Fibroblast of mammary gland (primary cell): ENCODE results near the gene NAT9.

Source experiments
- DNase-seq: peaks from one replicate; pipeline ENCODE4 v3.0.0-alpha.2; 2010; ENCODE audit warnings: low read depth
- H3K4me3 ChIP-seq: 2 replicates; pipeline ENCODE4 v1.5.1; 2011; ENCODE audit warnings: low read depth, mild to moderate bottlenecking, low read length, moderate library complexity; ENCODE audit not compliant: control insufficient read depth
- TF ChIP-seq, protein P1 (sequence below): conservative IDR thresholded peaks from 2 replicates; pipeline ENCODE4 v1.5.1; 2011; ENCODE audit warnings: low read depth, low read length, inconsistent platforms; ENCODE audit not compliant: control insufficient read depth, insufficient read depth

Gene NAT9

DNA sequence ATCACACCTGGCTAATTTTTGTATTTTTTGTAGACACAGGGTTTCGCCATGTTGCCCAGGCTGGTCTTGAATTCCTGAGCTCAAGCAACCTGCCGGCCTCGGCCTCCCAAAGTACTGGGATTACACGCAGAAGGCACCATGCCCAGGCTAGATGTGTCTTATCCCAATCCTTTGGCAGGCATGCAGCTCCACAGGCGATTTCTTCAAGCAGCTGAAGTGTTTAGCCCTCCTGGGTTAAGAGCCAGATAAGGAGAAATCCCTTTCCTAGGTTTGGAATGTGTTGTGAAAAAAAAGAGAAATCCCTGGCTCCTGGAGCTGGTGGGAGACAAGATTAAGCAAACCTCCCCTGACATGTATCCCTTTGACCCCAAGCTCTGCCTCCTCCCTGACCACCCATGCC, 29.8 kb downstream of the NAT9 start:
- no peak overlapping the region for H3K4me3 ChIP-seq
- TF ChIP-seq, protein P1, sequence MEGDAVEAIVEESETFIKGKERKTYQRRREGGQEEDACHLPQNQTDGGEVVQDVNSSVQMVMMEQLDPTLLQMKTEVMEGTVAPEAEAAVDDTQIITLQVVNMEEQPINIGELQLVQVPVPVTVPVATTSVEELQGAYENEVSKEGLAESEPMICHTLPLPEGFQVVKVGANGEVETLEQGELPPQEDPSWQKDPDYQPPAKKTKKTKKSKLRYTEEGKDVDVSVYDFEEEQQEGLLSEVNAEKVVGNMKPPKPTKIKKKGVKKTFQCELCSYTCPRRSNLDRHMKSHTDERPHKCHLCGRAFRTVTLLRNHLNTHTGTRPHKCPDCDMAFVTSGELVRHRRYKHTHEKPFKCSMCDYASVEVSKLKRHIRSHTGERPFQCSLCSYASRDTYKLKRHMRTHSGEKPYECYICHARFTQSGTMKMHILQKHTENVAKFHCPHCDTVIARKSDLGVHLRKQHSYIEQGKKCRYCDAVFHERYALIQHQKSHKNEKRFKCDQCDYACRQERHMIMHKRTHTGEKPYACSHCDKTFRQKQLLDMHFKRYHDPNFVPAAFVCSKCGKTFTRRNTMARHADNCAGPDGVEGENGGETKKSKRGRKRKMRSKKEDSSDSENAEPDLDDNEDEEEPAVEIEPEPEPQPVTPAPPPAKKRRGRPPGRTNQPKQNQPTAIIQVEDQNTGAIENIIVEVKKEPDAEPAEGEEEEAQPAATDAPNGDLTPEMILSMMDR, result no peak
- no peak for DNase-seq

DNA sequence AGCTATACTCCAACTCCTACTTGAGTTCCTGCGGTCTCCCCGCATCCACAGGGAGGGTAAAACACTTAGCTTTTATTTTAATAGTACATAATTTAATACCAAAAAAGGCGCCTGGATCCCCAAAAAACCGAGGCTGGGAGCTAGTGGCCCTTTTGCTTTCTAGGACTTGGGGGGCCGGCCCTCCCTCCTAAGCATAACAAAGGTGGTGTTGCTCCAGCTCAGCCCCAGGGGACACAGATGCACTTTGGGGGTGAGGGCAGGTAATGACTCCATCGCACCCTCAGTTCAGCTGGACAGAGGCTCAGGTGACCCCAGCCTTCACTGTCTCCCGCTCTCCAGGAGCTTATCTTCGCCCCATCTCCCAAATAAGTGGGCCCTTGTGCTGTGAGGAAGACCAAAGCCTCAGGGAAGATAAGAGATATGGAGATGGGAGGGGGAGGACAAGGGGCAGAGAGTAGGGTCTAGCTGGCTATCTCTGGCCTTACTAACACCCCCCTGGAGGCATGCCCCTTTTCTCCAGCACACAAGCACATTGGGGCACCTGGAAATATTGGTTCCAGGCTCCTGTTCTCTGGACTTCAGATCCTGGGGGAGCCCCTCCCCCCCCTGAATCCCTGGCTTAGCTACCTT, 30.5 kb downstream of the NAT9 start:
- DNase-seq, result no peak
- H3K4me3 ChIP-seq, result no peak overlapping the region
- TF ChIP-seq, protein P1, result no peak

DNA sequence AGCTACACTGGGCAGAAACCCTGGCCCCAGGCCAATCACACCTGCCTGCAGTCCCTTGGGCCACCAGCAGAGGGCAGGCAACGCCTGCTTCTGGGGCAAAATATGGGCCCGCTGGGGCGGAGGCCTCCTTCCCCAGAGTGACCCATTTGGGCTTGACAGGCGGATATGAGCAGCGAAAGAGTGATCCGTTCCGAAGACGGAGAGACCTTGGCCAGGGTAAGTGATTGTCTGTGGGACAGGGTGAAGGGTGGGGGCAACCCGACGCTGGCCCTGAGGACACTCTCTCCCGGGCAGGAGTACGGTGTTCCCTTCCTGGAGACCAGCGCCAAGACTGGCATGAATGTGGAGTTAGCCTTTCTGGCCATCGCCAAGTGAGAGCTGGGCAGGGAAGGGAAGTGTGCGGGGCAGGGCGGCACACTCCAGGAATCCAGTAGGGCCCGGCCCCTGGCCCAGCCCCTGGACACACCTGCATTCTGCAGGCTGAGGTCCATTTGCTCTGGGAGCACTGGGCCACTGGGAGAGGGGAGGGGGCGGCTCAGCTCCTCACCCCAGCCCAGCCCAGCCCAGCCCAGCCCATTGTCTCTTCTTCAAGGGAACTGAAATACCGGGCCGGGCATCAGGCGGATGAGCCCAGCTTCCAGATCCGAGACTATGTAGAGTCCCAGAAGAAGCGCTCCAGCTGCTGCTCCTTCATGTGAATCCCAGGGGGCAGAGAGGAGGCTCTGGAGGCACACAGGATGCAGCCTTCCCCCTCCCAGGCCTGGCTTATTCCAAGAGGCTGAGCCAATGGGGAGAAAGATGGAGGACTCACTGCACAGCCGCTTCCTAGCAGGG, 31.2 kb downstream of the NAT9 start:
- TF ChIP-seq, protein P1, result peak; percentile 100
- H3K4me3 ChIP-seq, result no peak overlapping the region
- DNase-seq, result peak; percentile 57

DNA sequence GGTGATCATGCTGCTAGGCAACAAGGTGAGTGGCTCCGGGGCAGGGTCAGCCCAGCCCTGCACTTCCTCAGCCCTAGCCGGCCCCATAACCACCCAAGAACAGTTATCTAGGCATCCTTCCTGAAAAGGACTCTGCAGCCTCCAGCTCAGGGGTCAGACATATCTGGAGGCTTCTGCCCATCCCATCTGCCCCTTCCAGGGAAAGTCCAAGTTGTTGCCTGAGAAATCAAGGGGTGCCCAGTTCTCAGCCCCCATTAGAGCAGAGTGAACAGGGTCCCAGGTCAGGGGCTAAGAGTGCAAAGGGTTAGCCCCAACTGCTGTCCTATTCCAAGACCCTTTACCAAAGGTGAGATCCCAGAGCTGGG, 31.8 kb downstream of the NAT9 start:
- TF ChIP-seq, protein P1, result no peak
- no peak overlapping the region for H3K4me3 ChIP-seq
- no peak for DNase-seq

DNA sequence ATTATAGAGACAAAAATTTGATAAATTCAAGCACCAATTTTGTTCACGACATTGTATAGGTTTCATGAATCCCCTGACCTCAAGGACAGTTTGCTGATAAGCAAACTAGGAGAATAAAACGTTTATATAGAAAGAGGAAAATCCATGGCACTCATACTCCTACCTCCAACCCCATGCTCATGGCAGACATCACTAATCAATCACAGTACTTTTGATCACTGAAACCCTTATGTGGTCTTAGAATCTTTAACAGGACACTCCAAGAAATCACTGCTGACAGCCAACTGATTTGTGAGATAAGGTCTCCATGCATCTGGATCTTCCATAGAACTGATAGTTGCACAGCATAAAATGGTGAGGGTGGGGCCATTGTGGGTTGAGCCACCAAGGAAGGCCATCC, 32.4 kb downstream of the NAT9 start:
- H3K4me3 ChIP-seq, result no peak overlapping the region
- no peak for DNase-seq
- TF ChIP-seq, protein P1, result no peak

DNA sequence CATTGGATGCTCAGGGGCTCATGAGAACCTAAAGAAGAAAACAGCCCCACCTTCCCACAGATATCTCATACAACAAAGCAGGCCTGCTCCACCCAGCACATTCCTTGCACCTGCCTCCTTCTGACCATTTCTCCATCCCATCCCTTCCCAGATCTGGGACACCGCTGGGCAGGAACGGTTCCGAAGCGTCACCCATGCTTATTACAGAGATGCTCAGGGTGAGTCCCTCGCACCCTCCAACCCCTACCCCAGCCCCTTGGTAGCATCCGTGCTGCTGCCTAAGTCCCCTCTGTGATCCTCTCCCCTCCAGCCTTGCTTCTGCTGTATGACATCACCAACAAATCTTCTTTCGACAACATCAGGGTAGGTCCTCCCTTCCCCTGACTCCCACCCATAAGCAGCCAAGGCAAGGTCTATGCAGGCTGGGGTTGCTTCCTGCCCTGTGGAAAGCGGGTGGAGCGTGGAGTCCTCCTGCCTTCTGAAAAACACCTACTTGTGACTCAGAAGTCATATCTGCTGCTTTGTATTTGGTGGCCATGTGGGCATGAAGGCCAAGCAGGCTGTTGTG, 33.1 kb downstream of the NAT9 start:
- TF ChIP-seq, protein P1, result no peak
- no peak overlapping the region for H3K4me3 ChIP-seq
- DNase-seq, result no peak
